ENCODE measurements around the gene DBNL. TPM values are rescaled to one million over a fixed set of nuclear protein-coding genes. Genes with fewer than 3 reads are reported as not detected.

Gene DBNL
- total and polyA plus RNA-seq, 2 donors (not counting 1 experiment from before 2014, with no cell fraction given): 335 to 386 TPM

DNA sequence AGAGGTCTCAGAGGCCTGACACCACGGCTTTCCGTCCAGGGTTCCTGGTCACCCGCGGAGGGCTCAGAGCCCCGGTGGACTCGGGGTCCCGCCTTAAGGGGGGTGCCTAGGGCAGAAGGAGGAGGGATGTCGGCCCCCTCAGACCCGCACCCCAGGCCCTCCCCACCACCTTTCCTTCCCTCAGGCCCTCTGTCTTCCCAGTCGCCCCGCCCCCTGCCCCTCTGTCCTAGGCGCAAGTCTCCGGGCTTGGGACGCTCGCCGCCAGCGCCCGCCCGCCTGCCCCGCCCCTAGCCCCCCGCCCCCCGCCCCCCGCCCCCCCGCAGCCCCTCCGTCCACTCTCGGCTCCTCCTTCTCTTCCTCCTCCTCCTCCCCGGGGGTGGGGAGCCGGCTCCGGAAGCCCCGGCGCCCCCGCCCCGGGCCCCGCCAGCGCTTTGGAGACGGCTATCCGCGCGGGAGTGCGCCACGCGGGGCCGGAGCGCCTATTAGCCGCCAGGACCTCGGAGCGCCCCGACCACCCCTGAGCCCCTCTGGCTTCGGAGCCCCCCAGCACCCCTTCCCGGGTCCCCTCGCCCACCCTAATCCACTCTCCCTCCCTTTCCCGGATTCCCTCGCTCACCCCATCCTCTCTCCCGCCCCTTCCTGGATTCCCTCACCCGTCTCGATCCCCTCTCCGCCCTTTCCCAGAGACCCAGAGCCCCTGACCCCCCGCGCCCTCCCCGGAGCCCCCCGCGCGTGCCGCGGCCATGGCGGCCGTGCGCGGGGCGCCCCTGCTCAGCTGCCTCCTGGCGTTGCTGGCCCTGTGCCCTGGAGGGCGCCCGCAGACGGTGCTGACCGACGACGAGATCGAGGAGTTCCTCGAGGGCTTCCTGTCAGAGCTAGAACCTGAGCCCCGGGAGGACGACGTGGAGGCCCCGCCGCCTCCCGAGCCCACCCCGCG is 59.7 kb downstream of the DBNL start, which contains the start of gene AEBP1:
TSS of gene AEBP1 (plus strand) at position 423 of the 937 bp plus-strand sequence. CDS start at position 744, 321 bp downstream.
- Histone ChIP-seq H2AFZ (ENCODE audit: insufficient read depth, low read depth, low read length, poor library complexity, severe bottlenecking) (peak within 1 kb of the TSS; percentile 87), H3K27me3 (replicated peaks in 1 of 4; ENCODE audit: control extremely low read depth in 1 of 4, control insufficient read depth in 3 of 4, insufficient read depth in 4 of 4, low read length in 3 of 4) (peaks cover 0 to 11% (median 2%) of the 10 kb centered on the region in 4 experiments), H3K36me3 (replicated peaks in 1 of 2; ENCODE audit: control extremely low read depth in 1 of 2, control insufficient read depth in 1 of 2, extremely low read depth in 1 of 2, insufficient read depth in 2 of 2, low read length in 1 of 2) (peaks cover 0 to 6% of the 10 kb centered on the region in 2 experiments), H4K20me1 (ENCODE audit: control insufficient read depth, insufficient read depth, low read length, poor library complexity, severe bottlenecking) (no peaks in the 10 kb centered on the region), H3K9ac (ENCODE audit: low read length) (peak within 1 kb of the TSS; percentile 71), H3K27ac (ENCODE audit: low read length in 2 of 2) (peak within 1 kb of the TSS in 1 of 2 donors; percentile 64), H3K9me3 (ENCODE audit: control extremely low read depth in 1 of 3, control insufficient read depth in 2 of 3, insufficient read depth in 1 of 3, low read length in 2 of 3) (peaks cover 0 to 3% (median 0%) of the 10 kb centered on the region in 3 donors), H3K79me2 (ENCODE audit: control insufficient read depth, insufficient read depth, low read length) (peaks cover 9% of the 10 kb centered on the region), H3K4me3 (ENCODE audit: control extremely low read depth in 1 of 5, extremely low read depth in 1 of 5, insufficient read depth in 1 of 5, low read depth in 2 of 5, low read length in 4 of 5) (peak within 1 kb of the TSS; percentile 44 to 60 (median 55)), H3K4me2 (replicated peaks; ENCODE audit: low read depth, low read length, poor library complexity, severe bottlenecking) (peak within 1 kb of the TSS; percentile 99), H3K4me1 (ENCODE audit: control insufficient read depth in 2 of 2, insufficient read depth in 2 of 2, low read length in 2 of 2) (peaks cover 40 to 65% of the 10 kb centered on the region in 2 donors)
- DNase-seq (no peak), ATAC-seq (ENCODE audit: low read depth) (peak; percentile 65)
- H3K4me3 Mint-ChIP-seq: peak within 1 kb of the TSS; percentile 90
- H3K27me3 Mint-ChIP-seq: no peaks in the 10 kb centered on the region
- POLR2A ChIA-PET: interaction anchor here (0.7 to 1.6 kb wide), 3 partner anchors 19 to 97 kb away, joined by 3 to 7 read pairs (median 5); partner anchors contain the start of gene POLD2
- H3K27ac Mint-ChIP-seq: peak within 1 kb of the TSS; percentile 92
- CTCF ChIA-PET: interaction anchor here (0.6 to 1.4 kb wide), 3 partner anchors 19 to 37 kb away, joined by 3 to 6 read pairs (median 5); partner anchors contain the start of gene POLD2
- TF ChIP-seq, protein P1, sequence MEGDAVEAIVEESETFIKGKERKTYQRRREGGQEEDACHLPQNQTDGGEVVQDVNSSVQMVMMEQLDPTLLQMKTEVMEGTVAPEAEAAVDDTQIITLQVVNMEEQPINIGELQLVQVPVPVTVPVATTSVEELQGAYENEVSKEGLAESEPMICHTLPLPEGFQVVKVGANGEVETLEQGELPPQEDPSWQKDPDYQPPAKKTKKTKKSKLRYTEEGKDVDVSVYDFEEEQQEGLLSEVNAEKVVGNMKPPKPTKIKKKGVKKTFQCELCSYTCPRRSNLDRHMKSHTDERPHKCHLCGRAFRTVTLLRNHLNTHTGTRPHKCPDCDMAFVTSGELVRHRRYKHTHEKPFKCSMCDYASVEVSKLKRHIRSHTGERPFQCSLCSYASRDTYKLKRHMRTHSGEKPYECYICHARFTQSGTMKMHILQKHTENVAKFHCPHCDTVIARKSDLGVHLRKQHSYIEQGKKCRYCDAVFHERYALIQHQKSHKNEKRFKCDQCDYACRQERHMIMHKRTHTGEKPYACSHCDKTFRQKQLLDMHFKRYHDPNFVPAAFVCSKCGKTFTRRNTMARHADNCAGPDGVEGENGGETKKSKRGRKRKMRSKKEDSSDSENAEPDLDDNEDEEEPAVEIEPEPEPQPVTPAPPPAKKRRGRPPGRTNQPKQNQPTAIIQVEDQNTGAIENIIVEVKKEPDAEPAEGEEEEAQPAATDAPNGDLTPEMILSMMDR (IDR thresholded peaks at IDR 0.05): no peak
- no peak for TF ChIP-seq EZH2 (IDR thresholded peaks at IDR 0.05; ENCODE audit: borderline replicate concordance, insufficient read depth, low read depth, low read length, poor library complexity, severe bottlenecking)
- H3K4me1 Mint-ChIP-seq: peaks cover 57% of the 10 kb centered on the region
- intact Hi-C loops (cut with micrococcal nuclease): no loop called here
- WGBS (ENCODE audit: insufficient coverage): 4% methylated on average over 61 of the region's 87 CpGs
- no peaks in the 10 kb centered on the region for H3K9me3 Mint-ChIP-seq (ENCODE audit: insufficient read depth)
